GM18502 (cell line): ENCODE measurements around the gene ACP5.
"Not testable (repeated sequence)": the region's sequence is repeated elsewhere in the genome, so short reads cannot be mapped to it uniquely, and the experiment has no call there.

Experiments used
- ATAC-seq: cut with Tn5 transposase; IDR thresholded peaks from one replicate; pipeline ENCODE4 v1.9.1; 2021; ENCODE audit warnings: mild to moderate bottlenecking; ENCODE audit not compliant: unreplicated experiment, poor library complexity

Gene ACP5

DNA sequence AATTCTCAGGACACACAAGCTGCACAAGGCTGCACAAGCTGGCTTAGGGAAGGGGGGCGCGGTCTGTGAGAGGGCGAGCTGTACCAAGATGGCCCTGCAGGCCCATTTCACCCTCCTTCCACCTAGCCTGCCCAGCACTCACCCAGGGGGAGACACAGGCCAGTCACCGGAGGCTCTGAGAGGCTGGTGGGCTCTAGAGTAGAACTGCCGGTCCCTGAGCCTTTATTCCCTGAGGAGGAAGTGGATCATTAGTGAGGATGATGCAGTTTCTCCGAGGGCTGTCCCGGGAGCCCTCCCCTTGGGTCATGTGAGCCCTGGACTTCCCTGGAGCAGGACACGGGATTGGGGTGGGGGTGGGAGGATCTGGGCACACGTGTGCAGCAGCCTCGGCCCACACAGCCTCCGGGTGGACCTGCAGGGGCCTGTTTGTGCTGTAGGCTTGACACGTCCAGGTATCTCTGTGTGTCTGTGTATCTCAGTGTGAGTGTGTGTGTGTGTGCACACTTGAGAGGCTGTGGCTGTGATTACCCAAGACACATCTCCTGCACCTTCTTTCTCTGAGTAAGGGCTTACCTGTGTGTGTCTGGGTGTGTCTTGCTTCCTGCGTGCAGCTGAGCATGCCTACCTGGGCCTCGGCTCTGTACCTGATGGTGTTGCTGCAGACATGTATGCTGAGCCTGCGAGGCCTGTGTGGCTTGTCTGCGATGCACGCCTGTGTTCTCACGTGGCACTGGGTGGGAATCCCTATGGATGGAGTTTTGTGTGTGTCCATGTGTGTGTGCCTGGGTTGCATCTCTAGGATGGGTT is at the start of gene ACP5:
Gene ACP5, minus strand, starts transcription at position 195 of the 807 bp plus-strand sequence. CDS start 328 bp downstream, outside the sequence.
- no peak for ATAC-seq

DNA sequence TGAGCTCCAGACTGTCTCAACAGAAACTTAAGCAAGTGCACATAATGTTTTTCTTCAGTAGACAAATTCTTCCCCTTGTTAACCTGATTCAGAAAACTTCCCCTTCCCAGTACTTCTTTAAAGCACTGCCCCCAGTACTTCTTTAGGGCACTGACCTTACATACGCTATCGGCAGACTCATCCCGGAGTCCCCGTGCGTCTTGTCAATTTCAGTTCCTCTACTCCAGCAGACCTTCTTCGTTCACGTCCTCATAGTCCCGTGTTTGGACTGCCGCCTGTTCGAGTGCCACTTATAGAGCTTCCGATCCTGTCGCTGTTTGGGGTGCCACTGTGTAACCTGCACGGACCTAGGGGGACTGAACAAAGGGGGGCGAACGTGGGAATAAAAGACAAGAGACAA is 48.8 kb upstream of the ACP5 start:
- no peak for ATAC-seq

DNA sequence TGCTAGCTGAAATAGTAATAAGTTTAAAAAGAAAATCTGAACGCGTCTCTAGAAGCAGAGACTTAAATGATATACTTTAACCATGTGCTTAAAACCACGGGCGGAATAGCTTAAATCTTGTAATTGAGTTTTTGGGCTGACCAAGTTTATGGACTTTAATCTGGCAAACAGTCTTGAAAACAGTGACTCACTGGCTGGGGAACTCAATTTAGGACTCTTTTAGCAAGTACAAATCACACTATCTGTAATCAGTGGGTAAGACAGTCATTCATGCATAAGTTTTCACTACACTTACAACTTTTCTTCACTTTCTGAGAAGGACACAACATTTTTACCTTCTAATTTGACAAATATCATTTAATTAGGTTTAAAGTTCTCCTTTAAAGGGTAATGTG is 46.6 kb upstream of the ACP5 start:
- no peak for ATAC-seq

DNA sequence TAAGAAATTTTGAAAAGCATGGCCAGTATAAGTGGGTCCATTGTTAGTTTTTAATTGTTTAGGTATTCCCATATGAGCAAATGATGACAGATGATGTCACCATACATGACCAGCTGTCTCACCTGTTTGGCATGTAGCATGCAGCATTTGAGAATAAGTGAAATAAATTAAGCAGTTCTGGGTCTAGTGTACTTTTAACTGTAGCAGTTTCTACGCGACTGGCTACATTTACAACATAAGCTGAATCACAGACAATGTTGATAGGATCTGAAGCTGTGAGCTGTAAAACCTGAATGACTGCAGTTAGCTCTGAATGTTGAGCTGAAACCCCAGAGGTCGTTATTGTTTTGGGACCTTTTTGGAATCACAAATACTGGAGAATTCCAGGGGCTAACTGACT is 45.0 kb upstream of the ACP5 start:
- ATAC-seq: not testable (repeated sequence)

DNA sequence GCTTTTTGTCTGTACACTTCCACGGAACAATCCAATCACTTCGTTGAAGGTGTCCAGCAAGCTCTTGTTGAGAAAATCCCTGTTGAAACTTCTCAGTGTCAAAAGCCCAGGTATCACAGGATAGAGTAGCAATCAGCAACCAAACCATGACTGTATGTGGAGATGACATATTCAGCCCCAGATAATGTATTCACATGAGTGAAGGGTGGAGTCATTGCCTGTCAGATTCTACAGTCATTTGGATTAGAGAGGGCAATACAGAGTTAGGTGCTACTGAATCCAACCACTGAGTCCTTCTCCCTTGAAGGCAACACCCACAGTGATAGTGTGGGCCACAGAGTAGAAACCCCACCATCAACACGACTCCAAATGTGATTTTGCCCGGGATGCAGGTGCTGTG is 43.1 kb upstream of the ACP5 start:
- no peak for ATAC-seq

DNA sequence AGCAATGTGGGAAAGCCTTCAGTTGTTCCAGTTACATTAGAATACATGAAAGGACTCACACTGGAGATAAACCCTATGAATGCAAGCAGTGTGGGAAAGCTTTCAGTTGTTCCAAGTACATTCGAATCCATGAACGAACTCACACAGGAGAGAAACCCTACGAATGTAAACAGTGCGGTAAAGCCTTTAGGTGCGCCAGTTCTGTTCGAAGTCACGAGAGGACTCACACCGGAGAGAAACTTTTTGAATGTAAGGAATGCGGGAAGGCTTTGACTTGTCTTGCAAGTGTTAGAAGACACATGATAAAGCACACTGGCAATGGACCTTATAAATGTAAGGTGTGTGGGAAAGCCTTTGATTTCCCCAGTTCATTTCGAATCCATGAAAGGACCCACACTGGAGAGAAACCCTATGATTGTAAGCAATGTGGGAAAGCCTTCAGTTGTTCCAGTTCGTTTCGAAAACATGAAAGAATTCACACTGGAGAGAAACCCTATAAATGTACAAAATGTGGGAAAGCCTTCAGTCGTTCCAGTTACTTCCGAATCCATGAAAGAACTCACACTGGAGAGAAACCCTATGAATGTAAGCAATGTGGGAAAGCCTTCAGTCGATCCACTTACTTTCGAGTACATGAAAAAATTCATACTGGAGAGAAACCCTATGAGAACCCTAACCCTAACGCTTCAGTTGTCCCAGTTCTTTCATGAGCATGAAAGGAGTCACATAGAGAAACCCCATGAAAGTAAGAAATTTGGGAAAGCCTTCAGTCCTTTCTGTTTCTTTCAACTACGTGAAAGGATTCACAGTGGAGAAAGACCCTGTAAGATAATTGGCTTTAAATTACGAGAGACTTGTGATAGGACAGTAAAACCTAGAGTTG is 40.0 kb upstream of the ACP5 start:
- ATAC-seq: no peak

DNA sequence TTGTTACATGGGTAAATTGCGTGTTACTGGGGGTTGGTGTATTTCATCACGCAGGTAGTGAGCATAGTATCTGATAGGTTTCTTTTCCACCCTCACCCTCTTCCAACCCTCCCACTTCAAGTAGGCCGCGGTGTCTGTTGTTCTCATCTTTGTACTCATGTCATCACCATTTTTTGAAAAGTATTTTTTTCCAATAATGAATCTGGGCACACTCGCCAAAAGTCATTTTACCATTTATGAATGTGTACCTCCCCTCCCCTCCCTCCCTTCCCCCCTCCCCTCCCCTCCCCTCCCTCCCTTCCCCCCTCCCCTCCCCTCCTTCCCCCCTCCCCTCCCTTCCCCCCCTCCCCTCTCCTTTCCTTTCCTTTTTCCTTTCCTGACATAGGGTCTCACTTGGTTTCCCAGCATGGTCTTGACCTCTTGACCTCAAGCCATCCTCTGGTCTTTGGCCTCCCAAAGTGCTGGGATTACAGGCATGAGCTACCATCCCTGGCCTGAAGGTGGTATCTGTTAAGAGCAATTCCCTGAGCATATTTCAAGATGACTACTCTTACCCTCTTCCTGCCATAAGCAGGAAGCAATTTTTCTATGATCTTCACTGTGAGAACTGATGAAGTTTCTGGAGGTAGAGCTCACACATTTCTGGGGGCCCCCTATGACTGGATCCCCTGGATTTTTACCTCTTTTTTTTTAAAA is 35.5 kb upstream of the ACP5 start:
- ATAC-seq: no peak

GRCh38 chr19:11611730-11612129 is 34.3 kb upstream of the ACP5 start:
- ATAC-seq: no peak

- ATAC-seq: no peak
Observed at GRCh38 chr19:11606484-11606883, 29.0 kb upstream of the ACP5 start.

GRCh38 chr19:11599704-11600103 is 22.3 kb upstream of the ACP5 start:
- not testable (repeated sequence) for ATAC-seq

- ATAC-seq: no peak
Observed at GRCh38 chr19:11598746-11599145, 21.3 kb upstream of the ACP5 start.

- ATAC-seq: no peak
Observed at GRCh38 chr19:11598103-11598483, 20.6 kb upstream of the ACP5 start.

GRCh38 chr19:11597202-11598102 is 20.0 kb upstream of the ACP5 start, which contains the start of gene ZNF627:
Gene ZNF627 (plus strand): TSS chr19:11597483. CDS start chr19:11597628, 145 bp downstream.
- ATAC-seq: peak; percentile 97

DNA sequence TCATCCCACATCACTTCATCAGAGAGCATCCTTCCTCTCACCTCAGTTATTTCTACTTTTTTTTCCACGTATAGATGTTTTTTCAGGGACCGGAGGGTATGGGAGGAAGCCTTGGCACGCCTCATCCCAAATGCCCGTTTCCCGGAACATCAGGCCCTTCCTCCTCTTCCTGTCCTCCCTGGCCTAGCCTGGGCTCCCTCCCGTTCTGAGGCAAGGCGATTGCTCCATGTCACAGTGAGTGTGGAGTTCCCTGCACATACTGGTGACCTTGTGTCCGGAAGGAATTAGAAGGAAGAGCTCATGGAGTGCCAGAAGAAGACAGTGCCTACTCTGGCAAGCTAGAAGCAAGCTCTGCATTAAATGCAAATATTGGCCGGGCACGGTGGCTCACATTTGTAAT is 18.7 kb upstream of the ACP5 start:
- ATAC-seq: no peak

DNA sequence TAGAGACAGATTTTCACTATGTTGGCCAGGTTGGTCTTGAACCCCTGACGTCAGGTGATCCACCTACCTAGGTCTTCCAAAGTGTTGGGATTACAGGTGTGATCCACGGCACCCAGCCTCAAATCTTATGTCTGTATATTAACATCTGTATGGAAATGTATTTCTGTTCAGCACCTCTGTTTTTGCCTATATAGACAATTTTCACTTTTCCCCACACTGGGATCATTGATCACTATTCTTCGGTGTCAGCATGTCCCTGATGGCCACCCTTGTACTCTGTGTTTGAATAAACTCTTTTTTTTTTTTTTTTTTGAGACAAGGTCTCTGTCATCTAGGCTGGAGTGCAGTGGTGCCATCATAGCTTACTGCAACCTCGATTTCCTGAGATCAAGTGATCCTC is 16.6 kb upstream of the ACP5 start:
- ATAC-seq: no peak

DNA sequence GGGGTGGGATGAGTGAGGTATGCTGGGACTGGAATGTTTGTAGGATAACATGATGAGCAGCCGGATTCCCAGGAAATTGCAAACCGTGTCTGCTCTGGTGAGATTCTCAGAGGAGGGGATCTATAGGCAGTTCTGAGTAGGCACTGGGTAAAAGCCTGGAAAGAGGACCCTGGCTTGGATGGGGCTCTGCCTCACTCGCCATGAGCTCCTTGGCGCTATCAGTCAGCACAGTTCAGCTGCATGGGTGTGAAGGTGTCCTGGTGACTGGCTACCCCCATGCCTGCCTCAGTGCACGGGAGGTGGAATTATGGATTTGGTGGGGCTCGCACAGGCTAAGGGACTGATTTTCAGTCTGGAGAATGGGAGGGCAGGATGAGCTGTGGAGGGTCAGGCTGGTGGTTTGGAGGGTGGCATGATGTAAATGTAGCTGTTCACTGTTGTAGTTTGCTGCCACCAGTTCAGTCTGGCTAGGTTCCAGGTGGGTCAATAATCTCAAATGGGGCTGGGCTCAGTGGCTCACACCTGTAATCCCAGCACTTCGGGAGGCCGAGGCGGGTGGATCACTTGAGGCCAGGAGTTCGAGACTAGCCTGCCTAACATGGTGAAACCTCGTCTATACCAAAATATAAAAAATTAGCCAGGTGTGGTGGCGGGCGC is 10.7 kb upstream of the ACP5 start:
- no peak for ATAC-seq

- no peak for ATAC-seq
Observed at GRCh38 chr19:11587302-11587974, 10.0 kb upstream of the ACP5 start.

GRCh38 chr19:11586331-11586730 is 8.9 kb upstream of the ACP5 start:
- ATAC-seq: no peak

- ATAC-seq: peak; percentile 67
Observed at GRCh38 chr19:11581740-11582139, 4.3 kb upstream of the ACP5 start.
